WTC11 (cell line): Measurements from ENCODE around the gene ADGRG3. TPM values are rescaled to one million over a fixed set of nuclear protein-coding genes. Genes with fewer than 3 reads are reported as not detected.

Experiments used
- ATAC-seq: fragments of 200-7000 bp; cut with Tn5 transposase; 2 replicates; pipeline ENCODE4 v1.10.0; 2021; ENCODE audit warnings: mild to moderate bottlenecking, moderate library complexity
- CTCF ChIA-PET: fragments of 300-600 bp; sonication (Branson Sonifier 250); formaldehyde crosslinking; loops from one replicate; lab custom pipeline; 2021; ENCODE audit warnings: antibody characterized with exemption; lab: Charles Lee
- POLR2A ChIA-PET: fragments of 350-600 bp; sonication (Branson Sonifier 250); formaldehyde crosslinking; loops from one replicate; lab custom pipeline; 2021; ENCODE audit warnings: antibody characterized with exemption; lab: Charles Lee
- DNase-seq: peaks from one replicate; pipeline ENCODE4 v3.0.0; 2021; ENCODE audit warnings: low spot score
- H3K27ac Mint-ChIP-seq: 2 replicates; pipeline ENCODE4 v1.8.0; 2021; ENCODE audit warnings: mixed read lengths
- H3K27me3 Mint-ChIP-seq: 2 replicates; pipeline ENCODE4 v1.8.0; 2021; ENCODE audit warnings: low read depth, mild to moderate bottlenecking, moderate library complexity, mixed read lengths
- H3K36me3 Mint-ChIP-seq: 2 replicates; pipeline ENCODE4 v1.8.0; 2021; ENCODE audit warnings: mixed read lengths
- H3K4me1 Mint-ChIP-seq: 2 replicates; pipeline ENCODE4 v1.8.0; 2022; ENCODE audit warnings: mixed read lengths
- H3K4me3 Mint-ChIP-seq: 2 replicates; pipeline ENCODE4 v1.8.0; 2021; ENCODE audit warnings: mild to moderate bottlenecking, moderate library complexity, mixed read lengths
- H3K9me3 Mint-ChIP-seq: 2 replicates; pipeline ENCODE4 v1.8.0; 2021; ENCODE audit warnings: mixed read lengths
- ATF2 ChIP-seq: sonication (generic); formaldehyde crosslinking; IDR thresholded peaks from 2 replicates; pipeline ENCODE4 v1.8.1; 2022; ENCODE audit warnings: low read depth, missing genetic modification reagents, borderline replicate concordance
- ATF3 ChIP-seq: sonication (generic); formaldehyde crosslinking; conservative IDR thresholded peaks from 2 replicates; pipeline ENCODE4 v1.8.1; 2022; ENCODE audit warnings: mild to moderate bottlenecking, missing genetic modification reagents
- CBFB ChIP-seq: sonication (generic); formaldehyde crosslinking; IDR thresholded peaks from 2 replicates; pipeline ENCODE4 v1.8.1; 2022; ENCODE audit warnings: mild to moderate bottlenecking, low read depth, missing genetic modification reagents
- CREB1 ChIP-seq: sonication (generic); formaldehyde crosslinking; IDR thresholded peaks from 2 replicates; pipeline ENCODE4 v1.8.0; 2023; ENCODE audit warnings: mild to moderate bottlenecking, missing genetic modification reagents
- E2F1 ChIP-seq: sonication (generic); formaldehyde crosslinking; IDR thresholded peaks from 2 replicates; pipeline ENCODE4 v1.8.0; 2022; ENCODE audit warnings: mild to moderate bottlenecking, missing genetic modification reagents
- EMX1 ChIP-seq: fragments of 250-450 bp; sonication (Bioruptor Pico); IDR thresholded peaks from 2 replicates; pipeline ENCODE4 v1.8.0; 2021; ENCODE audit warnings: mild to moderate bottlenecking
- ETV6 ChIP-seq: sonication (generic); formaldehyde crosslinking; IDR thresholded peaks from 2 replicates; pipeline ENCODE4 v1.8.1; 2022; ENCODE audit warnings: mild to moderate bottlenecking, missing genetic modification reagents
- HMGA2 ChIP-seq: fragments of 250-450 bp; sonication (Bioruptor Pico); IDR thresholded peaks from 2 replicates; pipeline ENCODE4 v1.4.0; 2021; ENCODE audit warnings: mild to moderate bottlenecking, moderate library complexity
- MLX ChIP-seq: sonication (generic); formaldehyde crosslinking; IDR thresholded peaks from 2 replicates; pipeline ENCODE4 v1.8.1; 2023; ENCODE audit warnings: mild to moderate bottlenecking, missing genetic modification reagents, moderate library complexity
- NFE2L1 ChIP-seq: sonication (generic); formaldehyde crosslinking; IDR thresholded peaks from 2 replicates; pipeline ENCODE4 v1.8.1; 2023; ENCODE audit warnings: missing genetic modification reagents
- OVOL2 ChIP-seq: fragments of 250-450 bp; sonication (Bioruptor Pico); IDR thresholded peaks from 2 replicates; pipeline ENCODE4 v1.9.0; 2021; ENCODE audit warnings: mild to moderate bottlenecking, borderline replicate concordance
- PRDM15 ChIP-seq: sonication (generic); formaldehyde crosslinking; IDR thresholded peaks from 2 replicates; pipeline ENCODE4 v1.8.0; 2022; ENCODE audit warnings: missing genetic modification reagents
- SOX15 ChIP-seq: fragments of 250-450 bp; sonication (Bioruptor Pico); IDR thresholded peaks from 2 replicates; pipeline ENCODE4 v1.9.0; 2021; ENCODE audit warnings: mild to moderate bottlenecking
- STAT6 ChIP-seq: sonication (generic); formaldehyde crosslinking; conservative IDR thresholded peaks from 2 replicates; pipeline ENCODE4 v1.8.1; 2023; ENCODE audit warnings: mild to moderate bottlenecking, low read depth, missing genetic modification reagents, moderate library complexity
- TEAD1 ChIP-seq: sonication (generic); formaldehyde crosslinking; IDR thresholded peaks from 2 replicates; pipeline ENCODE4 v1.8.0; 2022; ENCODE audit warnings: mild to moderate bottlenecking, missing genetic modification reagents
- USF1 ChIP-seq: sonication (generic); formaldehyde crosslinking; IDR thresholded peaks from 2 replicates; pipeline ENCODE4 v1.8.0; 2022; ENCODE audit warnings: mild to moderate bottlenecking, missing genetic modification reagents
- ZNF121 ChIP-seq: sonication (generic); formaldehyde crosslinking; IDR thresholded peaks from 2 replicates; pipeline ENCODE4 v1.8.0; 2023; ENCODE audit warnings: missing genetic modification reagents
- ZNF219 ChIP-seq: sonication (generic); formaldehyde crosslinking; IDR thresholded peaks from 2 replicates; pipeline ENCODE4 v1.8.0; 2023; ENCODE audit warnings: missing genetic modification reagents, mild to moderate bottlenecking, borderline replicate concordance
- ZNF232 ChIP-seq: sonication (generic); formaldehyde crosslinking; IDR thresholded peaks from 2 replicates; pipeline ENCODE4 v1.8.0; 2022; ENCODE audit warnings: mild to moderate bottlenecking, missing genetic modification reagents
- ZNF263 ChIP-seq: sonication (generic); formaldehyde crosslinking; IDR thresholded peaks from 2 replicates; pipeline ENCODE4 v1.8.1; 2022; ENCODE audit warnings: low read depth, mild to moderate bottlenecking, moderate library complexity, missing genetic modification reagents
- ZNF317 ChIP-seq: sonication (generic); formaldehyde crosslinking; IDR thresholded peaks from 2 replicates; pipeline ENCODE4 v1.8.1; 2023; ENCODE audit warnings: low read depth, mild to moderate bottlenecking, moderate library complexity, missing genetic modification reagents, borderline replicate concordance
- ZNF396 ChIP-seq: fragments of 250-450 bp; sonication (Bioruptor Pico); IDR thresholded peaks from 2 replicates; pipeline ENCODE4 v1.8.0; 2021; ENCODE audit warnings: mild to moderate bottlenecking, moderate library complexity, borderline replicate concordance
- ZNF416 ChIP-seq: fragments of 250-450 bp; sonication (Bioruptor Pico); IDR thresholded peaks from 2 replicates; pipeline ENCODE4 v1.9.0; 2021; ENCODE audit warnings: mild to moderate bottlenecking, inconsistent platforms
- ZNF423 ChIP-seq: fragments of 250-450 bp; sonication (Bioruptor Pico); IDR thresholded peaks from 2 replicates; pipeline ENCODE4 v2.1.2; 2022; ENCODE audit warnings: mild to moderate bottlenecking, moderate library complexity
- ZNF671 ChIP-seq: fragments of 250-450 bp; sonication (Bioruptor Pico); IDR thresholded peaks from 2 replicates; pipeline ENCODE4 v1.8.0; 2021; ENCODE audit warnings: mild to moderate bottlenecking
- total RNA-seq: library from RNA; stranded (reverse); gene quantifications from 3 replicates; pipeline ENCODE4 v1.2.3, GENCODE V29; 2021

The ADGRG3 gene
- total RNA-seq, 1 experiment from 2014 or later = 0.44 TPM

- H3K4me1 Mint-ChIP-seq = peaks cover 23% of the 10 kb centered on the region
- TF ChIP-seq ZNF263 (CRISPR knock-in tag) = no peak
- TF ChIP-seq ZNF396 (CRISPR knock-in tag) = no peak
- no peak for TF ChIP-seq EMX1 (CRISPR knock-in tag)
- TF ChIP-seq NFE2L1 (CRISPR knock-in tag) = no peak
- no peak for TF ChIP-seq ZNF416 (CRISPR knock-in tag)
- no peak for TF ChIP-seq ETV6 (CRISPR knock-in tag)
- TF ChIP-seq ZNF423 (CRISPR knock-in tag) = no peak
- no peak for TF ChIP-seq CBFB (CRISPR knock-in tag)
- no peak for TF ChIP-seq MLX (CRISPR knock-in tag)
- TF ChIP-seq E2F1 (CRISPR knock-in tag) = no peak
- TF ChIP-seq ZNF317 (CRISPR knock-in tag) = no peak
- no peak for TF ChIP-seq SOX15 (CRISPR knock-in tag)
- TF ChIP-seq ZNF219 (CRISPR knock-in tag) = no peak
- TF ChIP-seq ZNF121 (CRISPR knock-in tag) = no peak
- TF ChIP-seq ATF2 (CRISPR knock-in tag) = no peak
- TF ChIP-seq HMGA2 (CRISPR knock-in tag) = no peak
- no peak for TF ChIP-seq OVOL2
- TF ChIP-seq TEAD1 = no peak
- TF ChIP-seq CREB1 = no peak
- TF ChIP-seq STAT6 (CRISPR knock-in tag) = no peak
- CTCF ChIA-PET = interaction anchor here (0.9 to 1.6 kb wide), 4 partner anchors 9 to 20 kb away, joined by 3 to 8 read pairs (median 5); no protein-coding TSS in a partner anchor
- H3K36me3 Mint-ChIP-seq = no peaks in the 10 kb centered on the region
- DNase-seq (no peak), ATAC-seq (no peak)
- H3K27me3 Mint-ChIP-seq = no peaks in the 10 kb centered on the region; the same call in 1 of the 2 replicates
- no peak overlapping the region for H3K4me3 Mint-ChIP-seq
- H3K27ac Mint-ChIP-seq = no peak overlapping the region
- H3K9me3 Mint-ChIP-seq = no peaks in the 10 kb centered on the region
- POLR2A ChIA-PET = no interaction called here
Observed at GRCh38 chr16:57629516-57630406, 38.3 kb upstream of the ADGRG3 start.

GRCh38 chr16:57630407-57630797 lies 37.7 kb upstream of the ADGRG3 start:
- Mint-ChIP-seq H3K4me3 (no peak overlapping the region), H3K27me3 (no peaks in the 10 kb centered on the region; the same call in 1 of the 2 replicates), H3K27ac (no peak overlapping the region), H3K9me3 (no peaks in the 10 kb centered on the region), H3K4me1 (peaks cover 22% of the 10 kb centered on the region), H3K36me3 (no peaks in the 10 kb centered on the region)
- POLR2A ChIA-PET = no interaction called here
- DNase-seq (no peak), ATAC-seq (no peak)
- CTCF ChIA-PET = interaction anchor here (0.6 to 1.4 kb wide), 4 partner anchors 8 to 20 kb away, joined by 3 to 8 read pairs (median 3); no protein-coding TSS in a partner anchor
- TF ChIP-seq ZNF671 = no peak
- TF ChIP-seq ATF3 = no peak
- no peak for TF ChIP-seq USF1 (CRISPR knock-in tag)
- no peak for TF ChIP-seq MLX (CRISPR knock-in tag)
- TF ChIP-seq ZNF232 (CRISPR knock-in tag) = no peak
- TF ChIP-seq PRDM15 (CRISPR knock-in tag) = no peak
